Glutamatergic neuron (in vitro differentiated cells): ENCODE results near the gene QRFP. TPM values are rescaled to one million over a fixed set of nuclear protein-coding genes. Genes with fewer than 3 reads are reported as not detected.

Experiments
- DNase-seq: peaks from one replicate; pipeline ENCODE4 v3.0.0; 2022
- H3K27ac Mint-ChIP-seq: one replicate; pipeline ENCODE4 v1.8.0; 2020; ENCODE audit warnings: mild to moderate bottlenecking, mixed read lengths, inconsistent platforms; ENCODE audit not compliant: unreplicated experiment
- H3K27me3 Mint-ChIP-seq: one replicate; pipeline ENCODE4 v1.8.0; 2020; ENCODE audit warnings: mild to moderate bottlenecking, moderate library complexity, mixed read lengths, inconsistent platforms; ENCODE audit not compliant: unreplicated experiment
- H3K36me3 Mint-ChIP-seq: one replicate; pipeline ENCODE4 v1.8.0; 2020; ENCODE audit warnings: mild to moderate bottlenecking, mixed read lengths, inconsistent platforms; ENCODE audit not compliant: unreplicated experiment
- H3K4me1 Mint-ChIP-seq: one replicate; pipeline ENCODE4 v1.8.0; 2020; ENCODE audit warnings: mild to moderate bottlenecking, low read depth, mixed read lengths, inconsistent platforms; ENCODE audit not compliant: unreplicated experiment
- H3K4me3 Mint-ChIP-seq: one replicate; pipeline ENCODE4 v1.8.0; 2020; ENCODE audit warnings: mild to moderate bottlenecking, mixed read lengths, inconsistent platforms; ENCODE audit not compliant: unreplicated experiment
- H3K9me3 Mint-ChIP-seq: one replicate; pipeline ENCODE4 v1.8.0; 2020; ENCODE audit warnings: mild to moderate bottlenecking, moderate library complexity, mixed read lengths, inconsistent platforms; ENCODE audit not compliant: unreplicated experiment
- CTCF ChIP-seq: fragments of 200-600 bp; sonication (generic); IDR thresholded peaks from one replicate; pipeline ENCODE4 v1.5.0; 2021; ENCODE audit not compliant: partially characterized antibody, unreplicated experiment
- total RNA-seq: library from RNA; stranded (reverse); fragmentation: NEBNext Ultra II Directional; extraction: Animal tissue kit (Norgen Biotek cat#: 25700); gene quantifications from one replicate; pipeline ENCODE4 v1.2.1, GENCODE V29; 2021; ENCODE audit not compliant: unreplicated experiment

QRFP gene
- total RNA-seq, 1 donor from 2014 or later, result not detected

- Mint-ChIP-seq H3K4me3 (no peak overlapping the region), H3K36me3 (no peaks in the 10 kb centered on the region), H3K27ac (no peak overlapping the region), H3K9me3 (peaks cover 4% of the 10 kb centered on the region), H3K27me3 (peaks cover 2% of the 10 kb centered on the region), H3K4me1 (peaks cover 3% of the 10 kb centered on the region)
- no peak for DNase-seq
- TF ChIP-seq CTCF, result no peak
These were observed 11.7 kb upstream of the QRFP start for GRCh38 chr9:130908146-130908877.

GRCh38 chr9:130906735-130907416 lies 10.3 kb upstream of the QRFP start:
- DNase-seq, result no peak
- no peak for TF ChIP-seq CTCF
- Mint-ChIP-seq H3K4me3 (no peak overlapping the region), H3K4me1 (no peaks in the 10 kb centered on the region), H3K9me3 (peaks cover 4% of the 10 kb centered on the region), H3K27me3 (peaks cover 2% of the 10 kb centered on the region), H3K36me3 (no peaks in the 10 kb centered on the region), H3K27ac (no peak overlapping the region)

GRCh38 chr9:130905902-130906734 lies 9.5 kb upstream of the QRFP start:
- Mint-ChIP-seq H3K27me3 (peaks cover 2% of the 10 kb centered on the region), H3K9me3 (peaks cover 4% of the 10 kb centered on the region), H3K27ac (no peak overlapping the region), H3K4me3 (no peak overlapping the region), H3K36me3 (no peaks in the 10 kb centered on the region), H3K4me1 (no peaks in the 10 kb centered on the region)
- no peak for TF ChIP-seq CTCF
- no peak for DNase-seq

GRCh38 chr9:130905125-130905901 lies 8.7 kb upstream of the QRFP start:
- Mint-ChIP-seq H3K27ac (no peak overlapping the region), H3K4me1 (no peaks in the 10 kb centered on the region), H3K4me3 (no peak overlapping the region), H3K9me3 (peaks cover 4% of the 10 kb centered on the region), H3K27me3 (peaks cover 2% of the 10 kb centered on the region), H3K36me3 (no peaks in the 10 kb centered on the region)
- TF ChIP-seq CTCF, result no peak
- no peak for DNase-seq
